OCI-LY1 (cell line): Measurements from ENCODE around the gene TIMM44.

Experiments
- H2AFZ ChIP-seq: fragments of 200-600 bp; sonication (generic), shearing (Covaris generic); 2 replicates; pipeline ENCODE4 v1.6.0; 2014; ENCODE audit warnings: antibody characterized with exemption, mild to moderate bottlenecking, low read length
- H3F3A ChIP-seq: fragments of 200-600 bp; sonication (generic), shearing (Covaris generic); 2 replicates; pipeline ENCODE4 v1.6.0; 2014; ENCODE audit warnings: mild to moderate bottlenecking, antibody characterized with exemption, low read length, moderate library complexity; ENCODE audit not compliant: insufficient read depth
- H3K27ac ChIP-seq: fragments of 200-600 bp; sonication (generic); 2 replicates; pipeline ENCODE4 v1.5.1; 2014; ENCODE audit warnings: low read length, mixed run types, mild to moderate bottlenecking, low read depth; ENCODE audit not compliant: poor library complexity, severe bottlenecking
- H3K27me3 ChIP-seq: fragments of 200-600 bp; sonication (generic); 2 replicates; pipeline ENCODE4 v1.6.0; 2014; ENCODE audit warnings: antibody characterized with exemption, mild to moderate bottlenecking, low read length, moderate library complexity; ENCODE audit not compliant: insufficient read depth
- H3K36me3 ChIP-seq: fragments of 200-600 bp; sonication (generic); 2 replicates; pipeline ENCODE4 v1.6.1; 2014; ENCODE audit warnings: mild to moderate bottlenecking, antibody characterized with exemption, low read length, moderate library complexity, mixed read lengths; ENCODE audit not compliant: insufficient read depth
- H3K4me1 ChIP-seq: fragments of 200-600 bp; sonication (generic); 2 replicates; pipeline ENCODE4 v1.5.1; 2014; ENCODE audit warnings: mild to moderate bottlenecking, low read length, moderate library complexity; ENCODE audit not compliant: insufficient read depth, severe bottlenecking
- H3K4me2 ChIP-seq: fragments of 200-600 bp; sonication (generic), shearing (Covaris generic); 2 replicates; pipeline ENCODE4 v1.6.1; 2014; ENCODE audit warnings: low read length
- H3K4me3 ChIP-seq: fragments of 200-600 bp; sonication (generic); 2 replicates; pipeline ENCODE4 v1.5.1; 2014; ENCODE audit warnings: low read length, low read depth, mild to moderate bottlenecking, mixed read lengths; ENCODE audit not compliant: poor library complexity, severe bottlenecking
- H3K79me2 ChIP-seq: fragments of 200-600 bp; shearing (Covaris generic); 2 replicates; pipeline ENCODE4 v1.6.1; 2016; ENCODE audit warnings: mixed run types, low read length, mixed read lengths; ENCODE audit not compliant: insufficient read depth
- H3K9ac ChIP-seq: fragments of 200-600 bp; sonication (generic), shearing (Covaris generic); 2 replicates; pipeline ENCODE4 v1.6.1; 2014; ENCODE audit warnings: mild to moderate bottlenecking, low read length, mixed read lengths
- H3K9me2 ChIP-seq: fragments of 200-600 bp; sonication (generic), shearing (Covaris generic); 2 replicates; pipeline ENCODE4 v1.6.1; 2014; ENCODE audit warnings: low read depth, mild to moderate bottlenecking, low read length, mixed read lengths
- H3K9me3 ChIP-seq: fragments of 200-600 bp; shearing (Covaris generic); 2 replicates; pipeline ENCODE4 v1.6.1; 2014; ENCODE audit warnings: low read length, mixed read lengths
- H4K20me1 ChIP-seq: fragments of 200-600 bp; sonication (generic), shearing (Covaris generic); 2 replicates; pipeline ENCODE4 v1.6.0; 2016; ENCODE audit warnings: mild to moderate bottlenecking, low read length; ENCODE audit not compliant: insufficient read depth
- CTCF ChIP-seq: fragments of 200-600 bp; sonication (generic), shearing (Covaris generic); IDR thresholded peaks from 2 replicates; pipeline ENCODE4 v1.5.1; 2017; ENCODE audit warnings: mild to moderate bottlenecking, antibody characterized with exemption, low read length, moderate library complexity, mixed read lengths
- EZH2 ChIP-seq: fragments of 200-600 bp; sonication (generic), shearing (Covaris generic); IDR thresholded peaks from 2 replicates; pipeline ENCODE4 v1.8.0; 2017; ENCODE audit warnings: borderline replicate concordance, mixed run types, mild to moderate bottlenecking, antibody characterized with exemption, low read length, moderate library complexity, mixed read lengths

The TIMM44 gene

GRCh38 chr19:7911508-7912143, 31.8 kb downstream of the TIMM44 start:
- Histone ChIP-seq H3K27me3 (peaks cover 4% of the 10 kb centered on the region; the same call in 1 of the 2 replicates), H3K79me2 (no peaks in the 10 kb centered on the region), H3K9me2 (no peaks in the 10 kb centered on the region), H3K36me3 (peaks cover 36% of the 10 kb centered on the region), H3K4me1 (peaks cover 13% of the 10 kb centered on the region), H3K27ac (no peak overlapping the region), H3K4me3 (no peak overlapping the region), H3K9me3 (no peaks in the 10 kb centered on the region), H3K9ac (no peak overlapping the region), H3F3A (no peaks in the 10 kb centered on the region), H2AFZ (no peak overlapping the region), H4K20me1 (no peaks in the 10 kb centered on the region), H3K4me2 (no peak overlapping the region)
- no peak for TF ChIP-seq CTCF
- no peak for TF ChIP-seq EZH2

- no peak overlapping the region for H3K27ac ChIP-seq
- H3K4me1 ChIP-seq, result peaks cover 3% of the 10 kb centered on the region
- H3K36me3 ChIP-seq, result peaks cover 43% of the 10 kb centered on the region
- H3K9me2 ChIP-seq, result no peaks in the 10 kb centered on the region
- no peaks in the 10 kb centered on the region for H3K9me3 ChIP-seq
- no peak overlapping the region for H3K4me2 ChIP-seq
- no peak for TF ChIP-seq EZH2
- TF ChIP-seq CTCF, result no peak
- H4K20me1 ChIP-seq, result no peaks in the 10 kb centered on the region
- H3K9ac ChIP-seq, result no peak overlapping the region
- H3F3A ChIP-seq, result no peaks in the 10 kb centered on the region
- H2AFZ ChIP-seq, result no peak overlapping the region
- no peaks in the 10 kb centered on the region for H3K79me2 ChIP-seq
- H3K27me3 ChIP-seq, result peaks cover 4% of the 10 kb centered on the region; the same call in 1 of the 2 replicates
- no peak overlapping the region for H3K4me3 ChIP-seq
These were observed 32.9 kb downstream of the TIMM44 start for GRCh38 chr19:7910321-7911161.

GRCh38 chr19:7909471-7910067, 33.9 kb downstream of the TIMM44 start:
- Histone ChIP-seq H3K9ac (no peak overlapping the region), H3K79me2 (peaks cover 4% of the 10 kb centered on the region), H3K27me3 (no peaks in the 10 kb centered on the region; the same call in 1 of the 2 replicates), H3K36me3 (peaks cover 44% of the 10 kb centered on the region), H4K20me1 (no peaks in the 10 kb centered on the region), H3K9me2 (no peaks in the 10 kb centered on the region), H3K4me2 (no peak overlapping the region), H3K4me3 (no peak overlapping the region), H3K4me1 (peaks cover 11% of the 10 kb centered on the region), H3K27ac (no peak overlapping the region), H3F3A (no peaks in the 10 kb centered on the region), H3K9me3 (no peaks in the 10 kb centered on the region), H2AFZ (no peak overlapping the region)
- no peak for TF ChIP-seq CTCF
- no peak for TF ChIP-seq EZH2
